GM21367 (cell line): Measurements from ENCODE around the gene H2AZ2.
"Not testable (repeated sequence)": the region's sequence is repeated elsewhere in the genome, so short reads cannot be mapped to it uniquely, and the experiment has no call there.

Source experiments
- ATAC-seq: cut with Tn5 transposase; IDR thresholded peaks from one replicate; pipeline ENCODE4 v1.9.1; 2021; ENCODE audit not compliant: unreplicated experiment

The H2AZ2 gene

GRCh38 chr7:44787041-44787440 is 60.8 kb downstream of the H2AZ2 start:
- ATAC-seq: no peak

DNA sequence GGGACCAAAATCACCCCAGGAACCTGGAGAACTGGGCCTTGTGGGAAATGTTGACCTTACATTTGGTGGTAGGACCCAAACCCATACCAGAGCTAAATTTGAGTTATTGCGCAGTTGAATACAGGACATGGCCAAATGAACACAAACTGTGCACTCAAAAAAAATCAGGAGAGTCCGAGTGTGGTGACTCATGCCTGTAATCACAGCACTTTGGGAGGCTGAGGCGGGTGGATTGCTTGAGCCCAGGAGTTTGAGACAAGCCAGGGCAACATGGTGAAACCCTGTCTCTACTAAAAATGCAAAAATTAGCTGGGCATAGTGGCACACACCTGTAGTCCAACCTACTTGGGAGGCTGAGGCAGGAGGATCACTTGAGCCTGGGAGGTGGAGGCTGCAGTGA is 62.7 kb downstream of the H2AZ2 start:
- ATAC-seq: not testable (repeated sequence)

- no peak for ATAC-seq
Observed at GRCh38 chr7:44784364-44784763, 63.5 kb downstream of the H2AZ2 start.

GRCh38 chr7:44783407-44783806 is 64.5 kb downstream of the H2AZ2 start:
- ATAC-seq: no peak

DNA sequence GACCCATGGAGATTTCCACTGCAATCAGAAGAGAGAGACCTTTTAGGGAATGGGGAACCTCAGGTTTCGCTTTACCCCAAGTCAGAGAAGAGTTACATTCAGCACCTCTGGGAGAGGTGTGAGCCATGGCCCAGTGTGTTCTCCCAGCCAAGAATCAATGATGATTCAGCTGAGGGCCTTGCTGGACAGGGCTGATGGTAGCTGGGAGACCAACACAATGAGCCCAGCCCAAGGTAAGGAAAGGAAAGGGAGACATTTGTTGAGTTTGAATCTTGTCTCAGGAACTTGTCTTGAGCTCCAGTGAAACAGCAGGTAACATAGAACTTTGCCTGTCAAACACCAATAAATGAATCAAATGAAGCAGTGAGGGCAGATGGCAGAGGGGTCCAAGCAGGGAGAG is 65.4 kb downstream of the H2AZ2 start:
- ATAC-seq: no peak
